ENCODE data around the gene NEUROD2.

DNA sequence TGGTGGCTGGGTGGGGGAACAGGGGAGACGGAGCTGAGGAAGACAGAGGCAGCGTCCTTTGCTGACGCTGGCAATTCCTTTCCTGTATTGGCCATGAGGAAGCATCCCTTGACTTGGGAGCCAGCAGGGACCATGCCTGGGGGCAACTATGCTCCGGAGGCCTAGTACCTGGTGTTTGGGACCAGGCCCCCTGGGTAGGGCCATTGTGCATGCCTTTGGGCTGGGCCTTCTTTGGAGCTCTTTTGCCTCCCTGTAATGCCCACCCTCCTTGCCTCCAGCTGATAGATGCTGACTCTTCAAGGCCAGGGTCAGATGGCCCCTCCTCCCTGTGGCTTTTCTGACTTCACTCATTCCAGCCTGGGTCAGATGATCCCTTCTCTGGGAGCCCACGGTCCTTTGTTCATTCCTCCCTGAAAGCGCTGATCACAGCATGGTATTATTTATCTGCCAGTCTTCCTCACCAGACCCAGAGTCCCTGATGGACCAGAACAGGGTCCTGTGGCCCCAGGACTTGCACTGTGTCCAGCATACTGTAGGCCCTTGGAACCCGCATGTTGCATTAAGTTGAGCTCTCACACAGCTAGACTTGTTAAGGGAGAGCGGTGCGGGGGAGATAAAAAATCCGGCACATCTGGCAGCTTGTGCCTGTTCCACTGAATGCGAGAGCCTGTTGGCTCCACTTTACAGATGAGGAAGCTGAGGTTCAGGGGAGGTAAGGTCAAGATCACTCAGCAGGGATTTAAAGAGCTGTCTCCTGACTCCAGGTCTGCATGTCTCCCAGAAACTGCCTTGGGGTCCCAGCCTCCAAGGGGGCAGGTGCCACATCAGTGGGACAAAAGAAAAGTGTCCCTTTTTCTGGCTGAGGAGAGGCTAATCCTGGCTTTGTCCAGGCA is 32.1 kb upstream of the NEUROD2 start:
- TF ChIP-seq, protein P1, sequence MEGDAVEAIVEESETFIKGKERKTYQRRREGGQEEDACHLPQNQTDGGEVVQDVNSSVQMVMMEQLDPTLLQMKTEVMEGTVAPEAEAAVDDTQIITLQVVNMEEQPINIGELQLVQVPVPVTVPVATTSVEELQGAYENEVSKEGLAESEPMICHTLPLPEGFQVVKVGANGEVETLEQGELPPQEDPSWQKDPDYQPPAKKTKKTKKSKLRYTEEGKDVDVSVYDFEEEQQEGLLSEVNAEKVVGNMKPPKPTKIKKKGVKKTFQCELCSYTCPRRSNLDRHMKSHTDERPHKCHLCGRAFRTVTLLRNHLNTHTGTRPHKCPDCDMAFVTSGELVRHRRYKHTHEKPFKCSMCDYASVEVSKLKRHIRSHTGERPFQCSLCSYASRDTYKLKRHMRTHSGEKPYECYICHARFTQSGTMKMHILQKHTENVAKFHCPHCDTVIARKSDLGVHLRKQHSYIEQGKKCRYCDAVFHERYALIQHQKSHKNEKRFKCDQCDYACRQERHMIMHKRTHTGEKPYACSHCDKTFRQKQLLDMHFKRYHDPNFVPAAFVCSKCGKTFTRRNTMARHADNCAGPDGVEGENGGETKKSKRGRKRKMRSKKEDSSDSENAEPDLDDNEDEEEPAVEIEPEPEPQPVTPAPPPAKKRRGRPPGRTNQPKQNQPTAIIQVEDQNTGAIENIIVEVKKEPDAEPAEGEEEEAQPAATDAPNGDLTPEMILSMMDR (IDR thresholded peaks at IDR 0.05) = no peak
- TF ChIP-seq POLR2A (IDR thresholded peaks at IDR 0.05) = no peak
